Suprapubic skin (tissue), 4 donors: Measurements from ENCODE around the gene TMEM222.

Experiments
- POLR2A ChIP-seq, 2 donors: fragments of 450-650 bp; IDR thresholded peaks; one replicate each; pipeline ENCODE4 v1.6.1; 2017; ENCODE audit warnings: antibody characterized with exemption in 2 of 2, mild to moderate bottlenecking in 2 of 2, moderate library complexity in 2 of 2
- POLR2AphosphoS5 ChIP-seq, 3 donors: sonication (generic); formaldehyde crosslinking; IDR thresholded peaks; one replicate each; pipeline ENCODE4 v1.6.1; 2017; ENCODE audit warnings: antibody characterized with exemption in 3 of 3
- TF ChIP-seq, protein P1 (sequence below), 2 donors: fragments of 200-600 bp in 1 of 2; fragments of 450-650 bp in 1 of 2; sonication (generic) in 1 of 2; IDR thresholded peaks; one replicate each; pipeline ENCODE4 v1.5.1; 2016 to 2019; ENCODE audit warnings: antibody characterized with exemption in 2 of 2, mild to moderate bottlenecking in 1 of 2, moderate library complexity in 1 of 2

DNA sequence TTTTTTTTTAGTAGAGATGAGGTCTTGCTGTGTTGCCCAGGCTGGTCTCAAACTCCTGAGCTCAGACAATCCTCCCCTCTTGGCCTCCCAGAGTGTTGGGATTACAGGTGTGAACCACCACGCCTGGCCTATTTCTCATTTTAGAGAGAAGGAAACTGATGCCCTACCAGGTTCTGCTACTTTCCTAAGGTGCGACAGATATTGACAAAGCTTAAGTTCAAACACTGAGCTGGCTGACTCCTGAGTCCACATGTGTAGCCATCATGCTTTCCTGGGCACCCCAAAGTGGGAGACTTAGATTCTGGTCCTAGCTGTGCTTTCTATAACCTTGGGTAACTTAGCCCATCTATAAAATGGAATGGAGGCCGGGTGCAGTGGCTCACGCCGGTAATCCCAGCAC is 5.1 kb upstream of the TMEM222 start:
- TF ChIP-seq, protein P1, sequence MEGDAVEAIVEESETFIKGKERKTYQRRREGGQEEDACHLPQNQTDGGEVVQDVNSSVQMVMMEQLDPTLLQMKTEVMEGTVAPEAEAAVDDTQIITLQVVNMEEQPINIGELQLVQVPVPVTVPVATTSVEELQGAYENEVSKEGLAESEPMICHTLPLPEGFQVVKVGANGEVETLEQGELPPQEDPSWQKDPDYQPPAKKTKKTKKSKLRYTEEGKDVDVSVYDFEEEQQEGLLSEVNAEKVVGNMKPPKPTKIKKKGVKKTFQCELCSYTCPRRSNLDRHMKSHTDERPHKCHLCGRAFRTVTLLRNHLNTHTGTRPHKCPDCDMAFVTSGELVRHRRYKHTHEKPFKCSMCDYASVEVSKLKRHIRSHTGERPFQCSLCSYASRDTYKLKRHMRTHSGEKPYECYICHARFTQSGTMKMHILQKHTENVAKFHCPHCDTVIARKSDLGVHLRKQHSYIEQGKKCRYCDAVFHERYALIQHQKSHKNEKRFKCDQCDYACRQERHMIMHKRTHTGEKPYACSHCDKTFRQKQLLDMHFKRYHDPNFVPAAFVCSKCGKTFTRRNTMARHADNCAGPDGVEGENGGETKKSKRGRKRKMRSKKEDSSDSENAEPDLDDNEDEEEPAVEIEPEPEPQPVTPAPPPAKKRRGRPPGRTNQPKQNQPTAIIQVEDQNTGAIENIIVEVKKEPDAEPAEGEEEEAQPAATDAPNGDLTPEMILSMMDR (IDR thresholded peaks at IDR 0.05), result no peak
- no peak for TF ChIP-seq POLR2A (IDR thresholded peaks at IDR 0.05)
- TF ChIP-seq POLR2AphosphoS5 (IDR thresholded peaks at IDR 0.05), result no peak
